Measurements from ENCODE around the gene KDM8.

DNA sequence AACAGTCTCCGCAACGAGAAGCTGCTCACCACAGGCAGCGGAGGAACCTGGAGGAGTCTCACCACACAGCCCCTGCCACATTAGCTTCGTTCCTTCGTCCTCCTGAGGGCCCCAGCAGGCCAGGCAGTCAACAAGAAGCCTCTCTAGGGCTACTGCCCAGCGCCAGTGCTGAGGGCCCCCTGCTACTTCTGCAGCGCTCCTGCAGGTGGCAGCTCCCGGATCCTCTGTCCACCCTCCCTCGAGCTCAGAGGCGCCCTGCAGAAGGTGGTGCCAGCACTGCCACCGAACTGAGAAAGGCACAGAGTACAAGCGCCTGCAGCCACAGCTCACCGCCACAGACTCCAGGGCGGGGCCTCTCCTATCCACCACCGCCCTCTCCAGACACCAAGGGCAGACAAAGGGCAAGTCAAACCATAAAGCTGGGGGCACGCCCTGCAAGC, 27.3 kb downstream of the KDM8 start:
- no peak for TF ChIP-seq POLR2AphosphoS5 (IDR thresholded peaks at IDR 0.05; ENCODE audit: borderline replicate concordance, low read depth, low read length)
- TF ChIP-seq EZH2 (IDR thresholded peaks at IDR 0.05) = no peak
- TF ChIP-seq FOXP2 (optimal IDR thresholded peaks at IDR 0.05; ENCODE audit: control extremely low read depth, extremely low read length, insufficient read depth) = no peak
